GM19238 (cell line): ENCODE results near the gene GALNT17.
"Not testable (repeated sequence)": the region's sequence is repeated elsewhere in the genome, so short reads cannot be mapped to it uniquely, and the experiment has no call there.

Source experiments
- DNase-seq: peaks from one replicate; pipeline ENCODE4 v3.0.0; 2011; ENCODE audit warnings: low spot score; ENCODE audit not compliant: insufficient read length

GALNT17 gene

GRCh38 chr7:71553306-71553705 is 421.4 kb downstream of the GALNT17 start:
- DNase-seq, result no peak

- no peak for DNase-seq
Measured at GRCh38 chr7:71555758-71556157, 423.8 kb downstream of the GALNT17 start.

- DNase-seq, result no peak
Measured at GRCh38 chr7:71558806-71559613, 427.1 kb downstream of the GALNT17 start.

- no peak for DNase-seq
Measured at GRCh38 chr7:71560354-71560995, 428.5 kb downstream of the GALNT17 start.

GRCh38 chr7:71563276-71563675 is 431.3 kb downstream of the GALNT17 start:
- no peak for DNase-seq

- DNase-seq, result no peak
Measured at GRCh38 chr7:71566376-71566775, 434.4 kb downstream of the GALNT17 start.

- no peak for DNase-seq
Measured at GRCh38 chr7:71566991-71567390, 435.0 kb downstream of the GALNT17 start.

GRCh38 chr7:71574153-71574860 is 442.4 kb downstream of the GALNT17 start:
- no peak for DNase-seq

GRCh38 chr7:71580027-71580426 is 448.1 kb downstream of the GALNT17 start:
- DNase-seq, result no peak

- DNase-seq, result no peak
Measured at GRCh38 chr7:71584256-71584655, 452.3 kb downstream of the GALNT17 start.

- no peak for DNase-seq
Measured at GRCh38 chr7:71591876-71592275, 459.9 kb downstream of the GALNT17 start.

- not testable (repeated sequence) for DNase-seq
Measured at GRCh38 chr7:71592388-71592787, 460.4 kb downstream of the GALNT17 start.

GRCh38 chr7:71594736-71595135 is 462.8 kb downstream of the GALNT17 start:
- no peak for DNase-seq

- no peak for DNase-seq
Measured at GRCh38 chr7:71595176-71595575, 463.2 kb downstream of the GALNT17 start.

GRCh38 chr7:71598553-71598952 is 466.6 kb downstream of the GALNT17 start:
- no peak for DNase-seq

GRCh38 chr7:71601851-71602250 is 469.9 kb downstream of the GALNT17 start:
- no peak for DNase-seq

GRCh38 chr7:71604818-71605414 is 473.0 kb downstream of the GALNT17 start:
- no peak for DNase-seq

- no peak for DNase-seq
Measured at GRCh38 chr7:71611986-71612385, 480.0 kb downstream of the GALNT17 start.

- DNase-seq, result no peak
Measured at GRCh38 chr7:71612911-71613310, 481.0 kb downstream of the GALNT17 start.

GRCh38 chr7:71613313-71613712 is 481.4 kb downstream of the GALNT17 start:
- DNase-seq, result no peak

GRCh38 chr7:71615017-71615416 is 483.1 kb downstream of the GALNT17 start:
- no peak for DNase-seq

GRCh38 chr7:71616217-71616616 is 484.3 kb downstream of the GALNT17 start:
- no peak for DNase-seq
